Muscle layer of colon (tissue), 2 donors: ENCODE results near the gene PTPRR.

ENCODE experiments used
- H3K27ac ChIP-seq: one replicate; pipeline ENCODE4 v1.7.0; 2013; ENCODE audit warnings: low read depth, mild to moderate bottlenecking, low read length, moderate library complexity
- H3K27me3 ChIP-seq, 2 donors: one replicate each; pipeline ENCODE4 v1.7.0; 2013; ENCODE audit warnings: low read length in 2 of 2, mild to moderate bottlenecking in 2 of 2; ENCODE audit not compliant: insufficient read depth in 2 of 2, control insufficient read depth in 1 of 2
- H3K36me3 ChIP-seq: one replicate; pipeline ENCODE4 v1.7.0; 2013; ENCODE audit warnings: mild to moderate bottlenecking, low read length; ENCODE audit not compliant: insufficient read depth
- H3K4me1 ChIP-seq: one replicate; pipeline ENCODE4 v1.7.0; 2013; ENCODE audit warnings: mild to moderate bottlenecking, low read length; ENCODE audit not compliant: insufficient read depth
- H3K4me3 ChIP-seq, 2 donors: one replicate each; pipeline ENCODE4 v1.7.0; 2013; ENCODE audit warnings: low read length in 2 of 2, low read depth in 1 of 2, mild to moderate bottlenecking in 1 of 2, moderate library complexity in 1 of 2
- H3K9ac ChIP-seq: one replicate; pipeline ENCODE4 v1.7.0; 2013; ENCODE audit warnings: low read length
- H3K9me3 ChIP-seq: one replicate; pipeline ENCODE4 v1.7.0; 2013; ENCODE audit warnings: mild to moderate bottlenecking, low read length
- donor health status: abdominal sarcoma.
- donor health status: Adenocarcinoma of cecum.

Gene PTPRR

GRCh38 chr12:70920251-70920851 is at the start of gene PTPRR:
Gene PTPRR (minus strand): TSS chr12:70920738. CDS start chr12:70920390, 348 bp downstream.
- Histone ChIP-seq H3K36me3 (no peaks in the 10 kb centered on the region), H3K27me3 (peaks cover 5 to 7% of the 10 kb centered on the region in 2 donors), H3K4me1 (no peaks in the 10 kb centered on the region), H3K27ac (no peak within 1 kb of the TSS), H3K4me3 (no peak within 1 kb of the TSS), H3K9me3 (no peaks in the 10 kb centered on the region), H3K9ac (no peak within 1 kb of the TSS)

- Histone ChIP-seq H3K4me3 (no peak overlapping the region), H3K9me3 (no peaks in the 10 kb centered on the region), H3K9ac (no peak overlapping the region), H3K36me3 (no peaks in the 10 kb centered on the region), H3K27ac (no peak overlapping the region), H3K4me1 (no peaks in the 10 kb centered on the region), H3K27me3 (no peaks in the 10 kb centered on the region)
These were observed 46.7 kb upstream of the PTPRR start for GRCh38 chr12:70966996-70967790.

- Histone ChIP-seq H3K9ac (no peak overlapping the region), H3K27me3 (no peaks in the 10 kb centered on the region), H3K4me1 (no peaks in the 10 kb centered on the region), H3K9me3 (no peaks in the 10 kb centered on the region), H3K36me3 (no peaks in the 10 kb centered on the region), H3K27ac (no peak overlapping the region), H3K4me3 (no peak overlapping the region)
These were observed 45.5 kb upstream of the PTPRR start for GRCh38 chr12:70966046-70966445.

GRCh38 chr12:70964867-70965510 is 44.5 kb upstream of the PTPRR start:
- no peaks in the 10 kb centered on the region for H3K27me3 ChIP-seq
- no peaks in the 10 kb centered on the region for H3K9me3 ChIP-seq
- no peak overlapping the region for H3K9ac ChIP-seq
- no peak overlapping the region for H3K4me3 ChIP-seq
- H3K27ac ChIP-seq = no peak overlapping the region
- H3K4me1 ChIP-seq = no peaks in the 10 kb centered on the region
- no peaks in the 10 kb centered on the region for H3K36me3 ChIP-seq

GRCh38 chr12:70963081-70963660 is 42.6 kb upstream of the PTPRR start:
- no peaks in the 10 kb centered on the region for H3K9me3 ChIP-seq
- H3K9ac ChIP-seq = no peak overlapping the region
- no peaks in the 10 kb centered on the region for H3K36me3 ChIP-seq

GRCh38 chr12:70962226-70962794 is 41.8 kb upstream of the PTPRR start:
- H3K36me3 ChIP-seq = no peaks in the 10 kb centered on the region
- no peaks in the 10 kb centered on the region for H3K27me3 ChIP-seq
- H3K27ac ChIP-seq = no peak overlapping the region
- no peak overlapping the region for H3K9ac ChIP-seq
- no peaks in the 10 kb centered on the region for H3K4me1 ChIP-seq
- H3K9me3 ChIP-seq = no peaks in the 10 kb centered on the region
- no peak overlapping the region for H3K4me3 ChIP-seq

More at GRCh38 chr12:70963081-70963660, 42.6 kb upstream of the PTPRR start:
- H3K27me3 ChIP-seq = no peaks in the 10 kb centered on the region
- H3K27ac ChIP-seq = no peak overlapping the region
- H3K4me1 ChIP-seq = no peaks in the 10 kb centered on the region
- no peak overlapping the region for H3K4me3 ChIP-seq

GRCh38 chr12:70960484-70960883 is 39.9 kb upstream of the PTPRR start:
- Histone ChIP-seq H3K27ac (no peak overlapping the region), H3K4me3 (no peak overlapping the region), H3K9ac (no peak overlapping the region), H3K36me3 (no peaks in the 10 kb centered on the region), H3K4me1 (no peaks in the 10 kb centered on the region), H3K27me3 (no peaks in the 10 kb centered on the region), H3K9me3 (no peaks in the 10 kb centered on the region)

- no peaks in the 10 kb centered on the region for H3K4me1 ChIP-seq
- H3K27ac ChIP-seq = no peak overlapping the region
- no peak overlapping the region for H3K4me3 ChIP-seq
- no peaks in the 10 kb centered on the region for H3K9me3 ChIP-seq
- no peaks in the 10 kb centered on the region for H3K27me3 ChIP-seq
- no peaks in the 10 kb centered on the region for H3K36me3 ChIP-seq
- no peak overlapping the region for H3K9ac ChIP-seq
These were observed 34.9 kb upstream of the PTPRR start for GRCh38 chr12:70955415-70955814.

- Histone ChIP-seq H3K9ac (no peak overlapping the region), H3K27ac (no peak overlapping the region), H3K27me3 (no peaks in the 10 kb centered on the region), H3K36me3 (no peaks in the 10 kb centered on the region), H3K4me3 (no peak overlapping the region), H3K4me1 (no peaks in the 10 kb centered on the region), H3K9me3 (no peaks in the 10 kb centered on the region)
These were observed 29.9 kb upstream of the PTPRR start for GRCh38 chr12:70950451-70950850.

GRCh38 chr12:70948976-70949336 is 28.4 kb upstream of the PTPRR start:
- H3K4me1 ChIP-seq = no peaks in the 10 kb centered on the region
- no peaks in the 10 kb centered on the region for H3K27me3 ChIP-seq
- no peak overlapping the region for H3K4me3 ChIP-seq
- no peaks in the 10 kb centered on the region for H3K36me3 ChIP-seq
- H3K27ac ChIP-seq = no peak overlapping the region
- no peak overlapping the region for H3K9ac ChIP-seq
- no peaks in the 10 kb centered on the region for H3K9me3 ChIP-seq

GRCh38 chr12:70948236-70948975 is 27.9 kb upstream of the PTPRR start:
- H3K27me3 ChIP-seq = no peaks in the 10 kb centered on the region
- no peak overlapping the region for H3K9ac ChIP-seq
- no peaks in the 10 kb centered on the region for H3K9me3 ChIP-seq
- no peak overlapping the region for H3K4me3 ChIP-seq
- H3K4me1 ChIP-seq = no peaks in the 10 kb centered on the region
- no peak overlapping the region for H3K27ac ChIP-seq
- no peaks in the 10 kb centered on the region for H3K36me3 ChIP-seq
